ENCODE data around the gene HGF.
A peak's percentile ranks its signal among the peaks of the same experiment; 100 is the strongest.
"Not testable (repeated sequence)": the region's sequence is repeated elsewhere in the genome, so short reads cannot be mapped to it uniquely, and the experiment has no call there.

HGF gene

GRCh38 chr7:81769891-81770727 lies at the start of gene HGF:
Gene HGF (minus strand): TSS chr7:81770047. CDS start chr7:81769971, 76 bp downstream.
- DNase-seq, result peak; percentile 53

GRCh38 chr7:81816312-81816711 lies 46.5 kb upstream of the HGF start:
- in situ Hi-C loops (cut with HindIII; ENCODE audit: low pct_ligation_motif_present, low pct_unique_long_range_greater_than_20kb, low sequenced_read_pairs), result no loop called here
- DNase-seq, result no peak

More at GRCh38 chr7:81769891-81770727, at the start of gene HGF:
- in situ Hi-C loops (cut with HindIII; ENCODE audit: low pct_ligation_motif_present, low pct_unique_long_range_greater_than_20kb, low sequenced_read_pairs), result no loop called here

- DNase-seq; in situ Hi-C loops (cut with HindIII; ENCODE audit: low pct_ligation_motif_present, low pct_unique_long_range_greater_than_20kb, low sequenced_read_pairs): not testable (repeated sequence)
Observed at GRCh38 chr7:81812866-81813476, 43.1 kb upstream of the HGF start.

DNA sequence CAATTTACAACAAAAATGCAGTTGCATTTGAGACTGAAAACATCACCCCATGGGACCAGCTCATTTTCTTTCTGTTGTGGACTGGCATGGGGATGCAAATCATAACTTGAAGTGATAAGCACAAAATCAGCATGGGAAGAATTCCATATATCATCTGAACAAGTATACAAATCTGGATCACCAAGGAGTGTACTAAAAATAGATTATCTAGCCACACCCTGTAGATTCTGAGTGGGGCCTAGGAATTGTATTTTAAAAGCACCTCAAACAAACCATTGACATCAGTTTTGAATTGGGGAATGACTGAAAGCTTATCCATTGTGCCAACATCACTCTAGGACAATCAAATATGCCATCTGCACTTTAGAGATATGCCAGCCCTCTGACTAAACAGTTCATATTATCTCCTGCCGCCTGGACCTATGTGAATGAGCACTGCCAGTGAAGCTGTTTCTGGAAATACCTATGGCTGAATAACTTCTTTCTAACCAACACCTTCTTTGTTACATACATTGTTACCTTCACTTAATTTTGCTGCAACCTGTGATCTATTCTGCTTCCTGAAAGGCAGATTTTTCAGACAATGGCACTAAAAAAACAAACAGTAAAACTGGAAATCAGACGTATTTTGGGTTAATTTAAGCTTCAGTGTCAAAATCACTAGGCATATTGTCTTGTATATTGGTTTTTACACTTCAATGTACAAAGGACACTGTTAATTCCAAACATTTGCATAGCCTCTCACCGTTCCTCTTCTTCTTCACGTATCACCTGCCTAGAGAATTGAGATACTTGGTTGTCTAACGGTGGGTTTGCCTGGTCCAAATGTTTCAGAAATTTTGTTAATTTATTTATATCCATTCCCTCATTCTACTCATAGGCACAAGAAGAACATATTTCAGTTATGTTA lies 42.4 kb upstream of the HGF start:
- no peak for DNase-seq
- in situ Hi-C loops (cut with HindIII; ENCODE audit: low pct_ligation_motif_present, low pct_unique_long_range_greater_than_20kb, low sequenced_read_pairs), result no loop called here

GRCh38 chr7:81810476-81811155 lies 40.8 kb upstream of the HGF start:
- no peak for DNase-seq
- in situ Hi-C loops (cut with HindIII; ENCODE audit: low pct_ligation_motif_present, low pct_unique_long_range_greater_than_20kb, low sequenced_read_pairs), result no loop called here

GRCh38 chr7:81808310-81808709 lies 38.5 kb upstream of the HGF start:
- DNase-seq; in situ Hi-C loops (cut with HindIII; ENCODE audit: low pct_ligation_motif_present, low pct_unique_long_range_greater_than_20kb, low sequenced_read_pairs): not testable (repeated sequence)

GRCh38 chr7:81803267-81803666 lies 33.4 kb upstream of the HGF start:
- DNase-seq, result no peak
- in situ Hi-C loops (cut with HindIII; ENCODE audit: low pct_ligation_motif_present, low pct_unique_long_range_greater_than_20kb, low sequenced_read_pairs), result no loop called here

DNA sequence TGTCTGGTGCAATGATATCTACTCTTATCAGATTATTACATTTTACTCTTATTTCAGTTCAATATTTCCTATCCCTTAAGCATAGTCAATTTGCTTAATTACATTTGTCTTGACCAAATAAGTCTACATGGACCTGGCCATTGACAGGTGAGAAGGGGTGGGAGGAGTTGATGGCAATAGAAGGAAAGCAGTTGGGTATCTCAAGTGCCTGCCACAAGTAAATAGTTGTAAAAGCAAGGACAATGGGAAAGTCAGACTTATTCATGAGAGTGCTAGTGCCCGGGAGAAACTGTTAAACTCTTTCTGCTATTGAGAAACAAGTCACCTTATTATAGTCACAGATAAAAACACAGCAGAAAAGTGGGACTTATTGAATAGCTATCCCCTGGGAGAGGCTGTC lies 32.4 kb upstream of the HGF start:
- DNase-seq, result no peak
- in situ Hi-C loops (cut with HindIII; ENCODE audit: low pct_ligation_motif_present, low pct_unique_long_range_greater_than_20kb, low sequenced_read_pairs), result no loop called here

GRCh38 chr7:81801532-81801931 lies 31.7 kb upstream of the HGF start:
- no peak for DNase-seq
- in situ Hi-C loops (cut with HindIII; ENCODE audit: low pct_ligation_motif_present, low pct_unique_long_range_greater_than_20kb, low sequenced_read_pairs), result no loop called here

- in situ Hi-C loops (cut with HindIII; ENCODE audit: low pct_ligation_motif_present, low pct_unique_long_range_greater_than_20kb, low sequenced_read_pairs), result no loop called here
- DNase-seq, result no peak
Observed at GRCh38 chr7:81791568-81792518, 22.0 kb upstream of the HGF start.

DNA sequence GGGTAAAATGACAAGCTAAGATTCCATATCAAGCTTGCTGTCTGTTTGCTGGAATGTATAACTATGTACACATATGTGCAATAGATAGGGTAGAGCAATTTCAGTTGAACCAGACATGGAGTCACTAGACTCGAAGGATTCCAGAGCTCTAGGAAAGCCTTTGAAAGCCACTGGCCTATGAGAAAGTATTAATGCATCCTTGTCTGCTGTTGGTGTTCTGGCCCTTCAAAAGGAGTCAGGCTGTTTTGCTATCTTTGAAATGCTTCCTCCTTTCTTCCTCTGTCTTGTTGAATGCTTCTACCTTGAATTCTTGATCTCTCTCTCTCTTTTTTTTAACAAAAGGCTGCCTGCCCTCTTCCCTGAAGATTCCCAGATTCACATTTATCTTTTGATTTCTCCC lies 20.8 kb upstream of the HGF start:
- in situ Hi-C loops (cut with HindIII; ENCODE audit: low pct_ligation_motif_present, low pct_unique_long_range_greater_than_20kb, low sequenced_read_pairs), result no loop called here
- DNase-seq, result no peak

DNA sequence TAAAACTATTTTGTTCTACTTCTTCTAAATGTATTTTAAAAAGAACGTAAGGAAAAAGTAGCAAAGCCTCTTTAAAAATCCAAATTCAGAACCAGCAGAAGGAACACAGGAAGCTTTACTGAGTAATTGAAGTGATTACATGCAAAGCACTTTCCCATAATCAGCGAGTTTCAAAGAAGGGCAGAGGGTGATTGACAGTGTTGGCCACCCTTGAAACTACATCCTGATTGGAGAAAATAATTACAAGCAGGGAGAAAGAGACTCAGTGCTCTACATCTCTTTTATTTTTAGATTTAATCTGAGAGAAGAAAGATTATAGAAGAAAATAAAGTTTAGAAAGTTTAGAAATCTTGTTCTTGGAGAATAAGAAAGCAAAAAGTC lies 20.3 kb upstream of the HGF start:
- in situ Hi-C loops (cut with HindIII; ENCODE audit: low pct_ligation_motif_present, low pct_unique_long_range_greater_than_20kb, low sequenced_read_pairs), result no loop called here
- no peak for DNase-seq

- in situ Hi-C loops (cut with HindIII; ENCODE audit: low pct_ligation_motif_present, low pct_unique_long_range_greater_than_20kb, low sequenced_read_pairs), result no loop called here
- no peak for DNase-seq
Observed at GRCh38 chr7:81789406-81790119, 19.7 kb upstream of the HGF start.

DNA sequence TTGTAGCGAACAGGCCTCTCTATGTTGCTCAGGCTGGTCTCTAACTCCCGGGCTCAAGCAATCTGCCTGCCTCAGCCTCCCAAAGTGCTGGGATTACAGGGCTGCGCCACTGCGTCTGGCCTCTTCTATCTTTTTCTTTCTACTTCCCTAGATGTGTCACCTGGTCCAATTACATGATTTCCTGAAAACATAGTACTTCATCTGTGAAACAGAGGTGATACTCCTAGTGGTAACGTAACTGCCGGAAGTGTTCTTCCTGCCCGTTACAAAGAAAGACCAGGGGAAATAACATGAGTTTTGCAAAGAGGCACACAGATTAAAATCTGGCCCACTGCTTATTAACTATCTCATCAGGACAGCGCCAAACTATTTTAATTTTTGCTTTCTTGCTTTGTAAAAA lies 18.4 kb upstream of the HGF start:
- in situ Hi-C loops (cut with HindIII; ENCODE audit: low pct_ligation_motif_present, low pct_unique_long_range_greater_than_20kb, low sequenced_read_pairs), result no loop called here
- no peak for DNase-seq

GRCh38 chr7:81783818-81784217 lies 14.0 kb upstream of the HGF start:
- DNase-seq, result no peak
- in situ Hi-C loops (cut with HindIII; ENCODE audit: low pct_ligation_motif_present, low pct_unique_long_range_greater_than_20kb, low sequenced_read_pairs), result no loop called here

DNA sequence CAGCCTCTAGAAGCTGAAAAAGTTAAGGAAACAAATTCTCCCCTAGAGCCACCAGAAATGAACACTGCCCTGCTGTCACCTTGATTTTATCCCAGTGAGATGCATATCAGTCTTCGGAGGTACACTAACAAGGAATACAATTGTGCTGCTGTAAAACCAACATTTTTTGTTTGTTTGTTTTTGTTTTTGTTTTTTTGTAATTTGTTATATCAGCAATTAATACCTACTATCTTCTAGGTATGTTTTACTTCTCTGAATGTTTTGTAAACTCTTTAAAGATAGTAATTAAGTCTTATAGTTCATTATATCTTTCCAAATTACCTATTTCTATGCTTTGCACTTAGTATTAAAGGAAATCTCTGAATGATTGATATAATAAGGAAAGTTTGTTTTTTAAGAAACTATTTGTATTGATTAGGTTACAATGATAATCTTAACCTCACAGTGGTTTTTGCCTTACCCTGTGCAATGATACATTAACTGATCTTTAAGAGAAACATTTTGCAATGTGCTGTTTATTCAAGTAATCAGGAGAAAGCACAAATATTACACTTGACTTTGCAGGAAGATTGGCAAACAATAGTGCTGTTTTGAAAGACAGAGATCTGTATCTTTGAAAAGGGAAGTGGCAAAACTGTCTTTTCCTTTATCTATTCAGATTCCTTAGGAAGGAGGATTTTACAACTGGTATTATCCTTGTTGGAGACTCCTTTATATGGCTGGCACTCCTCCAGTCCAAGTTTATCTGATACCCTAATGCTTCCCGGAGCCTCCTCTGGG lies 11.3 kb upstream of the HGF start:
- in situ Hi-C loops (cut with HindIII; ENCODE audit: low pct_ligation_motif_present, low pct_unique_long_range_greater_than_20kb, low sequenced_read_pairs), result no loop called here
- no peak for DNase-seq
